ENCODE results near the gene RAD51B.

GRCh38 chr14:68653108-68653507 is 833.5 kb downstream of the RAD51B start:
- TF ChIP-seq EZH2phosphoT487 (IDR thresholded peaks at IDR 0.05; ENCODE audit: borderline replicate concordance, low read length): no peak
- TF ChIP-seq, protein P1, sequence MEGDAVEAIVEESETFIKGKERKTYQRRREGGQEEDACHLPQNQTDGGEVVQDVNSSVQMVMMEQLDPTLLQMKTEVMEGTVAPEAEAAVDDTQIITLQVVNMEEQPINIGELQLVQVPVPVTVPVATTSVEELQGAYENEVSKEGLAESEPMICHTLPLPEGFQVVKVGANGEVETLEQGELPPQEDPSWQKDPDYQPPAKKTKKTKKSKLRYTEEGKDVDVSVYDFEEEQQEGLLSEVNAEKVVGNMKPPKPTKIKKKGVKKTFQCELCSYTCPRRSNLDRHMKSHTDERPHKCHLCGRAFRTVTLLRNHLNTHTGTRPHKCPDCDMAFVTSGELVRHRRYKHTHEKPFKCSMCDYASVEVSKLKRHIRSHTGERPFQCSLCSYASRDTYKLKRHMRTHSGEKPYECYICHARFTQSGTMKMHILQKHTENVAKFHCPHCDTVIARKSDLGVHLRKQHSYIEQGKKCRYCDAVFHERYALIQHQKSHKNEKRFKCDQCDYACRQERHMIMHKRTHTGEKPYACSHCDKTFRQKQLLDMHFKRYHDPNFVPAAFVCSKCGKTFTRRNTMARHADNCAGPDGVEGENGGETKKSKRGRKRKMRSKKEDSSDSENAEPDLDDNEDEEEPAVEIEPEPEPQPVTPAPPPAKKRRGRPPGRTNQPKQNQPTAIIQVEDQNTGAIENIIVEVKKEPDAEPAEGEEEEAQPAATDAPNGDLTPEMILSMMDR (conservative IDR thresholded peaks at IDR 0.05; ENCODE audit: low read depth, low read length): no peak

All from PC-3 (cell line).